ENCODE data around the gene NGLY1.
A peak's percentile ranks its signal among the peaks of the same experiment; 100 is the strongest.

NGLY1 gene

DNA sequence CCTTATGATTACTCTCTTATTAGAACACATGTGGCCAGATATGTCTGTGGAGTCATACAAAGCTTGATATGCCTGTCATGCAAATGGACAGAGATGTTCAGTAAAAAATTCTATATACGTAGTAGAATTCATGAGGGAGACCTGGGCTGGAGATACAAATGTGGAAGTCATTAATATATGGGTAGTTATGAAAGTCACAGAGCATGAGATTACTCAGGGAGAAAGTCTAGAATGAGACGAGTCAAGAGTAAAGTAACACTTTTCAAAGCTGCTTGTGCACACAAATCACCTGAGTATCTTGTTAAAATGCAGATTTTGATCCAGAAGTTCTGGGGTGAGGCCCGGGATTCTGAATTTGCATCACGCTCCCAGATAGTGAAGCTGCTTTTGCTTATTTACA is 35.1 kb upstream of the NGLY1 start:
- peak; percentile 38; the same call in 1 of the 2 replicates for TF ChIP-seq SPI1 (IDR thresholded peaks at IDR 0.05; ENCODE audit: low read depth, low read length)
- TF ChIP-seq POLR2A (IDR thresholded peaks at IDR 0.05; ENCODE audit: low read depth, low read length) = no peak
- DNase-seq (ENCODE audit: insufficient read length, low spot score) = no peak
- no peak for FAIRE-seq

DNA sequence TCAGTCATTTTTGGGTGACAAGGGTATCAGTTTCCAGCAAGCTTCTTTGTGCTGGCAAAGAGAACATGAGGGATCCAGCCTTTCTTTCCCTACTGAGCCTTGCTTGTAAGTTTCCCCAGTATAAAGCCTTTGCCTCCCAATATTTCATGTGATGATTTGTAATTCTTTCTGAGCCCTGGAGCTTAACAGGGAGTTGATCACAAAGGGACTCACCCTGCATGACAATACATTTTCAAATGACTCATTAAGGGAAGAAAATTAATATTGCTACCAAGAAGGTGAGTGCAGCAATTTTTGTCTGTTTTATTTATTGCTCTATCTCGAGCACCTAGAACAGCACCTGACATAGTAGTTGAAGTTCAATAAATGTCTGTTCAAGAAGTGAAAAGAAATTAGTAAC is 34.4 kb upstream of the NGLY1 start:
- no peak for FAIRE-seq
- DNase-seq (ENCODE audit: insufficient read length, low spot score) = no peak
- no peak for TF ChIP-seq POLR2AphosphoS5 (IDR thresholded peaks at IDR 0.05; ENCODE audit: low read depth, low read length)
- TF ChIP-seq TAF1 (IDR thresholded peaks at IDR 0.05; ENCODE audit: low read depth, low read length) = no peak
- TF ChIP-seq PAX5 (IDR thresholded peaks at IDR 0.05; ENCODE audit: insufficient read depth, low read length, severe bottlenecking) = no peak
- TF ChIP-seq SPI1 (IDR thresholded peaks at IDR 0.05; ENCODE audit: low read depth, low read length) = no peak
- no peak for TF ChIP-seq POU2F2 (IDR thresholded peaks at IDR 0.05; ENCODE audit: low read depth, low read length)
- no peak for TF ChIP-seq POLR2A (IDR thresholded peaks at IDR 0.05; ENCODE audit: low read depth, low read length)

DNA sequence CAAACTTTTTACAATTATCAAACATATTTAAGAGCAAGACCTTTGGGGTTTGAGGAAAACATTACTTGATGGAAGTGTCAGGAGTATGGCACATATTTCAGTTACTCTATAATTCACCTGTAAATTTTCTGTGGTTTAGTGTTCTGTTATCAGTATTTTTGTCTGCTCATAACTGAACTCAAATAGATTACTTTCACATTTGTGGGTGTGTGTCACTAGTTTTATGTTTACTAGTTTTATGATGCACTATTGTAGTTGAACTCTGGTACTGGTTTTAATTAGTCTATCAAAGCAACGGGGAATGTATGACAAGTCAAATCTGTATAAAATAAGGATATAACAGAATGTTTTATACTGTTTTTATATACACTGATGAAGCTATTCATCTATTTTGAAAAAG is 33.9 kb upstream of the NGLY1 start:
- no peak for DNase-seq (ENCODE audit: insufficient read length, low spot score)
- FAIRE-seq = no peak
- TF ChIP-seq SPI1 (IDR thresholded peaks at IDR 0.05; ENCODE audit: low read depth, low read length) (no peak), PAX5 (IDR thresholded peaks at IDR 0.05; ENCODE audit: insufficient read depth, low read length, severe bottlenecking) (no peak), POU2F2 (IDR thresholded peaks at IDR 0.05; ENCODE audit: low read depth, low read length) (no peak), TAF1 (IDR thresholded peaks at IDR 0.05; ENCODE audit: low read depth, low read length) (no peak)

DNA sequence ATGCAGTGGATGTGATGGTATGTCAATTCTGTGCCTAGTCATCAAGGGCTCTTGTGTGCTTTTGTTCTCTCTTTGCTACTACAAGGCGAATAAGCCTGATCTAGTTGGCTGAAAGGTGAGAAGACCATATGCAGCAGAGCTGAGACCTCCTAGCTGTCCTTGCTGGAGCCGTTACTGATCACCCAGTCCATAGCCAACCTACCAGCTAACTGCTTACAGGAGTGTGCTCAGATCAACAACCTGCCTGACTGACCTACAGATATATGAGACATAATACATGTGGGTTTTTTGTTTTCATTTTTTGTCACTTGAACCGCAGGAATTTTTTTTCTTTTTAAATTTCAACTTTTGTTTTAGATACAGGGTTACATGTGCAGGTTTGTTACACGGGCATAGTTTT is 29.4 kb upstream of the NGLY1 start:
- FAIRE-seq (no peak), DNase-seq (ENCODE audit: insufficient read length, low spot score) (no peak)
- no peak for TF ChIP-seq POLR2AphosphoS5 (IDR thresholded peaks at IDR 0.05; ENCODE audit: low read depth, low read length)
- no peak for TF ChIP-seq POLR2A (IDR thresholded peaks at IDR 0.05; ENCODE audit: low read depth, low read length)
- TF ChIP-seq SPI1 (IDR thresholded peaks at IDR 0.05; ENCODE audit: low read depth, low read length) = no peak
- no peak for TF ChIP-seq PAX5 (IDR thresholded peaks at IDR 0.05; ENCODE audit: insufficient read depth, low read length, severe bottlenecking)
- no peak for TF ChIP-seq TAF1 (IDR thresholded peaks at IDR 0.05; ENCODE audit: low read depth, low read length)
- no peak for TF ChIP-seq POU2F2 (IDR thresholded peaks at IDR 0.05; ENCODE audit: low read depth, low read length)

DNA sequence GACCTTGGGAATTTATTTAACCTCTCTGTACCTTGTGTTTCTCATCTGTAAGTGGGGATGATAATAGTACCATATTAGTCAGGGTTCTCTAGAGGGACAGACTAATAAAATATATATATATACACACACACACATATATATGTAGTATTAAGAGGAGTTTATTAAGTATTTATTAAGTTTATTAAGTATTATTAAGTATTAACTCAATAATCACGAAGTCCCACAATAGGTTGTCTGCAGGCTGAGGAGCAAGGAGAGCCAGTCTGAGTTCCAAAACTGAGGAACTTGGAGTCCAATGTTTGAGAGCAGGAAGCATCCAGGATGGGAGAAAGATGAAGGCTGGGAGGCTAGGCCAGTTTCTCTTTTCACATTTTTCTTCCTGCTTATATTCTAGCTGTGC is 21.4 kb upstream of the NGLY1 start:
- no peak for TF ChIP-seq POLR2AphosphoS5 (IDR thresholded peaks at IDR 0.05; ENCODE audit: low read depth, low read length)
- no peak for FAIRE-seq
- DNase-seq (ENCODE audit: insufficient read length, low spot score) = no peak

DNA sequence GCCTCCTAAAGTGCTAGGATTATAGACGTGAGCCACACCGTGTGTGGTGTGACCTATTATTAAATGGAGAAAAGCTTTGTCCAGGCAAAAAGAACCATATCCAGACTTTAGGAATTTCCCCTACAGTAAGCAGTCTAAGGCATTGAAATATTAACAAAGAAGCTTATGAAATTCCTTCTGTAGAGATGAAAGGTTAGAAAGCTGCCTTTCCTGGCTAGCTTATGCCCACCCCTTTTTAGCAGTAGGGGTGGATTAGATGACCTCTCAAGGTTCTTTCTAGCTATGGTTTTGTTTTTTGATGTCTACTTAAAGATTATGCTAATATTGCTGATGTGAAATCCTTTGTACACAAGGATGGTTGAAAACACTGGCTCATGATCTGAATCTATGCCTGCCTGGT is 20.6 kb upstream of the NGLY1 start:
- DNase-seq (ENCODE audit: insufficient read length, low spot score) = no peak
- no peak for FAIRE-seq
- TF ChIP-seq SPI1 (IDR thresholded peaks at IDR 0.05; ENCODE audit: low read depth, low read length) (no peak), TAF1 (IDR thresholded peaks at IDR 0.05; ENCODE audit: low read depth, low read length) (no peak), PAX5 (IDR thresholded peaks at IDR 0.05; ENCODE audit: insufficient read depth, low read length, severe bottlenecking) (no peak), POU2F2 (IDR thresholded peaks at IDR 0.05; ENCODE audit: low read depth, low read length) (no peak), POLR2AphosphoS5 (IDR thresholded peaks at IDR 0.05; ENCODE audit: low read depth, low read length) (no peak), POLR2A (IDR thresholded peaks at IDR 0.05; ENCODE audit: low read depth, low read length) (no peak)

DNA sequence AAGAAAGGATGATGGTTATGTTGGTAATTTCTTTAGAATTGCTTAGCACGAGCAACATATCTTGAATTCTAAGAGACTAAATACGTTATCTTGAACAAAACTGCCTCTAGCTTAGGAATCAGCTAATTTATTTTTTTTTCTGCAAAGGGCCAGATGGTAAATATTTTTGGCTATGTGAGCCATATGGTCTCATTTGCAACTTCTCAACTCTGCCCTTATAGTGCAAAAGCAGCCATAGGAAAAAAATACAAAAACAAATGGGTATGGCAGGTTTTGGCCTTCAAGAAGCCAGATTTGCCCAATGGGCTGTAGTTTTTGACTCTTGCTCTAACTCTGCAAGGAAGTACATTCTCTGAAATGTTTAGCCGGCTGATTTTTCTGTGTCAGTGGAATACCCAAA is 18.5 kb upstream of the NGLY1 start:
- TF ChIP-seq SPI1 (IDR thresholded peaks at IDR 0.05; ENCODE audit: low read depth, low read length) (no peak), POLR2AphosphoS5 (IDR thresholded peaks at IDR 0.05; ENCODE audit: low read depth, low read length) (no peak), POU2F2 (IDR thresholded peaks at IDR 0.05; ENCODE audit: low read depth, low read length) (no peak), POLR2A (IDR thresholded peaks at IDR 0.05; ENCODE audit: low read depth, low read length) (no peak), TAF1 (IDR thresholded peaks at IDR 0.05; ENCODE audit: low read depth, low read length) (no peak), PAX5 (IDR thresholded peaks at IDR 0.05; ENCODE audit: insufficient read depth, low read length, severe bottlenecking) (no peak)
- no peak for DNase-seq (ENCODE audit: insufficient read length, low spot score)
- FAIRE-seq = no peak

DNA sequence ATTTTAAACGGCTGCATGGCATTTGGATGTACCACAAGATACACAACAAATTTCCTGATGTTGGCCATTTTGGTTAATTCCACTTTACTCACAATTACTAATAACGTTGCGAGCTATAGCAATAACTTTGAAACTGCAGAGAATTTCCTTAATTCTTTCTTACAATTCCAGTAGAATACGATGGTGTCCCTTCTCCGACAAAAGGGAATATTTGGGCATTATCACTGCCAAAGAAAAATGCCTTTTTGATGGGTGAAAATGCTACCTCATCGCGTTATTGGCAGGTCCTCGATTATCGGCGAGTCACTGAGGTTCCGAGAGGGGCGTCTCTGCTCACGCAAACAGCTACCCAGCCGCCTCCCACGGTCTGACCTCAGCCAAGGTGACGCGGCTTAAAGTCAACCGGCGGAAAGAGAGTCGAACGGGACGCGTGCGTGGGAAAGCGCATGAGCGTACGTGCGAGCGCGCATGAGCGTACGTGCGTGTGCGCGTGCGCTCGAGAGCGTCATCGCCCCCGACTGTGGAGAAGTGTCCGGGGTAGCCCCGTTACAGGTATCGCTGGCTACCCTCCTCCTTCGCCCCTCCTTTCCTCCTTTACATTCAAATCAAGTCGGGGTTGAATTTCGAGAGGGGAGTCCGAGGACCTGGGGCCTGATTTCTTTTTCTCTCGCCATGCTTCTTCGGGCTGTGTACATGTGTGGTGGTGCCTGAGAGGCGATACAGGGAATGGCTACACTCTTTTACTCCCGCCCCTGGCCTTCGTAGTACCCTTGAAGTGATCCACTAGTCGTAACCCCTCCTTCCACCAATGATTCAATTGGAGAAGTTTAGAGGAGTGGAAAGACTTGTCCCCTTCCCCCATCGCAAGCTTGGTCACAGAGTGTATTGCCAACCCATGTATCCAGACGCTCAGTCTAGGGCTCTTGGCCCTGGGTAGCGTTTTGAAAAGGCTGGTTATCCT is 6.6 kb upstream of the NGLY1 start, which contains the start of gene OXSM:
TSS of gene OXSM (plus strand) at position 495 of the 961 bp plus-strand sequence. CDS start 931 bp downstream, outside the sequence.
- DNase-seq (ENCODE audit: insufficient read length, low spot score) = peak; percentile 53
- FAIRE-seq = peak; percentile 100
- TF ChIP-seq TAF1 (IDR thresholded peaks at IDR 0.05; ENCODE audit: low read depth, low read length) (peak; percentile 62), POLR2A (IDR thresholded peaks at IDR 0.05; ENCODE audit: low read depth, low read length) (peak; percentile 89), SPI1 (IDR thresholded peaks at IDR 0.05; ENCODE audit: low read depth, low read length) (no peak), PAX5 (IDR thresholded peaks at IDR 0.05; ENCODE audit: insufficient read depth, low read length, severe bottlenecking) (peak; percentile 89), POLR2AphosphoS5 (IDR thresholded peaks at IDR 0.05; ENCODE audit: low read depth, low read length) (peak; percentile 81; the same call in 1 of the 2 replicates), POU2F2 (IDR thresholded peaks at IDR 0.05; ENCODE audit: low read depth, low read length) (peak; percentile 61; the same call in 1 of the 2 replicates)

DNA sequence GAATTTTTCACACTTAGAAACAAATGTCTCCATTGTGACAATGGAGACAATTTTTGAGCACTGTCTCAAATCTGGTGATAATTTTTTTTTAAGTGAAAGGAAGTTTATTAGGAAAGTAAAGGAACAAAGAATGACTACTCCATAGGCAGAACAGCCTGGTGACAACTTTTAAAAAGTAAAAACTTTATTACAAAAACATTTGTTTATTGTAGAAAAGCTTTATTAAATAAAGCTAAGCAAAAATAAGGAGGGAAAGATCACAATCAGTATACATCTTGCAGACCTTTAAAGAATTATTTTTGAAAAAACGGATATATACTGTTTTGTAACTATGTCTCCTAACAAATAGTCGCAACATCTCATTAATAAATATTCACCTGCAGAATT is 6.0 kb upstream of the NGLY1 start:
- no peak for DNase-seq (ENCODE audit: insufficient read length, low spot score)
- TF ChIP-seq POLR2AphosphoS5 (IDR thresholded peaks at IDR 0.05; ENCODE audit: low read depth, low read length) (no peak), PAX5 (IDR thresholded peaks at IDR 0.05; ENCODE audit: insufficient read depth, low read length, severe bottlenecking) (no peak), SPI1 (IDR thresholded peaks at IDR 0.05; ENCODE audit: low read depth, low read length) (no peak), POU2F2 (IDR thresholded peaks at IDR 0.05; ENCODE audit: low read depth, low read length) (no peak), POLR2A (IDR thresholded peaks at IDR 0.05; ENCODE audit: low read depth, low read length) (no peak), TAF1 (IDR thresholded peaks at IDR 0.05; ENCODE audit: low read depth, low read length) (no peak)
- FAIRE-seq = no peak

DNA sequence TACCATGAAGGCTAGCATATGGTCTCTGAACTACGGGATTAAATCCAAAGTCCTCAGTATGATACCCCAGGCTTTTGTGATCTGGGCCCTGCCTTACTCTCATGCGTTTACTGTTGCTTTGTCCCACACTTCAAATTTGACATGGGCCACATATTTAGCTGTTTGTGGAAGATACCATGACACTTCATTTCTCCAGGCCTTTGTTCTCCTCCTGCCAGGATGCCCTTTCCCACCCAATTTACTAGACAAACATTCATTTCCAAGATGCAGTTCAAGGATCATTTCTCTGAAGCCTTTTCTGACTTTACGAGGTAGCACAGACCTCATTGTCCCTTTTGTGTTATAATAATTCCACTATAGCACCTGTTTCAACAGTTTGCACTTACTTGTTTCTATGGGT is 4.4 kb upstream of the NGLY1 start:
- DNase-seq (ENCODE audit: insufficient read length, low spot score) (no peak), FAIRE-seq (no peak)
- TF ChIP-seq TAF1 (IDR thresholded peaks at IDR 0.05; ENCODE audit: low read depth, low read length) (no peak), PAX5 (IDR thresholded peaks at IDR 0.05; ENCODE audit: insufficient read depth, low read length, severe bottlenecking) (no peak), POLR2A (IDR thresholded peaks at IDR 0.05; ENCODE audit: low read depth, low read length) (no peak), POLR2AphosphoS5 (IDR thresholded peaks at IDR 0.05; ENCODE audit: low read depth, low read length) (no peak), POU2F2 (IDR thresholded peaks at IDR 0.05; ENCODE audit: low read depth, low read length) (no peak), SPI1 (IDR thresholded peaks at IDR 0.05; ENCODE audit: low read depth, low read length) (no peak)

Data from GM12891 (cell line).